OCI-LY7 (cell line): ENCODE data around the gene FBXO31.

ENCODE experiments used
- CTCF ChIP-seq: fragments of 200-600 bp; sonication (generic); conservative IDR thresholded peaks from 2 replicates; pipeline ENCODE4 v1.5.1; 2014; ENCODE audit warnings: mild to moderate bottlenecking, antibody characterized with exemption, low read length, moderate library complexity, mixed read lengths
- EZH2phosphoT487 ChIP-seq: fragments of 200-600 bp; sonication (generic); IDR thresholded peaks from 2 replicates; pipeline ENCODE4 v1.6.1; 2018; ENCODE audit warnings: low read depth, borderline replicate concordance, mild to moderate bottlenecking, mixed run types, antibody characterized with exemption, low read length, moderate library complexity, mixed read lengths

GRCh38 chr16:87309620-87310525 is 73.7 kb downstream of the FBXO31 start:
- TF ChIP-seq CTCF (no peak), EZH2phosphoT487 (no peak)
